Activated CD8-positive, alpha-beta memory T cell treated with anti-CD3 and anti-CD28 coated beads, Interleukin-2, amount 10 ng/mL, durations not matched to agents 7 days and 5 days (primary cell): ENCODE data around the gene PLEKHM3. TPM values are rescaled to one million over a fixed set of nuclear protein-coding genes. Genes with fewer than 3 reads are reported as not detected.
"Not testable (repeated sequence)": the region's sequence is repeated elsewhere in the genome, so short reads cannot be mapped to it uniquely, and the experiment has no call there.

Source experiments
- ATAC-seq: fragments of 150-1000 bp; cut with Tn5 transposase; one replicate; pipeline ENCODE4 v1.10.0; 2021; ENCODE audit warnings: moderate library complexity
- CTCF ChIA-PET: fragments of 350-600 bp; sonication (Branson Sonifier 250); formaldehyde crosslinking; loops from one replicate; lab custom pipeline; 2021; ENCODE audit warnings: antibody characterized with exemption; lab: Charles Lee
- DNase-seq: peaks from one replicate; pipeline ENCODE4 v3.0.0-alpha.2; 2020
- H3K27ac Mint-ChIP-seq: one replicate; pipeline ENCODE4 v1.8.0; 2021; ENCODE audit warnings: mild to moderate bottlenecking, mixed read lengths
- H3K27me3 Mint-ChIP-seq: one replicate; pipeline ENCODE4 v1.8.0; 2021; ENCODE audit warnings: mixed read lengths
- H3K36me3 Mint-ChIP-seq: one replicate; pipeline ENCODE4 v1.8.0; 2021; ENCODE audit warnings: mild to moderate bottlenecking, mixed read lengths
- H3K4me1 Mint-ChIP-seq: one replicate; pipeline ENCODE4 v1.8.0; 2021; ENCODE audit warnings: mixed read lengths
- H3K4me3 Mint-ChIP-seq: one replicate; pipeline ENCODE4 v1.8.0; 2021; ENCODE audit warnings: mild to moderate bottlenecking, moderate library complexity, mixed read lengths
- H3K9me3 Mint-ChIP-seq: one replicate; pipeline ENCODE4 v1.8.0; 2022; ENCODE audit warnings: low read depth, mixed read lengths
- total RNA-seq, 2 experiments: library from RNA; stranded (reverse); gene quantifications; one replicate each; pipeline ENCODE4 v1.2.3, GENCODE V29; 2021

PLEKHM3 gene
- total RNA-seq, 2 experiments from 2014 or later, result 4.7 to 5.1 TPM

- Mint-ChIP-seq H3K36me3 (no peaks in the 10 kb centered on the region), H3K4me1 (no peaks in the 10 kb centered on the region), H3K4me3 (no peak overlapping the region), H3K9me3 (no peaks in the 10 kb centered on the region), H3K27ac (no peak overlapping the region), H3K27me3 (no peaks in the 10 kb centered on the region)
- CTCF ChIA-PET, result interaction anchor here (1.5 kb wide), 1 partner anchor 42 kb away, joined by 3 read pairs; no protein-coding TSS in a partner anchor
- ATAC-seq (no peak), DNase-seq (no peak)
Observed at GRCh38 chr2:207929923-207930322, 95.4 kb downstream of the PLEKHM3 start.

GRCh38 chr2:207928079-207928478 lies 97.2 kb downstream of the PLEKHM3 start:
- DNase-seq (no peak), ATAC-seq (no peak)
- Mint-ChIP-seq H3K27me3 (no peaks in the 10 kb centered on the region), H3K4me3 (no peak overlapping the region), H3K36me3 (no peaks in the 10 kb centered on the region), H3K9me3 (no peaks in the 10 kb centered on the region), H3K27ac (no peak overlapping the region), H3K4me1 (no peaks in the 10 kb centered on the region)
- CTCF ChIA-PET, result no interaction called here

GRCh38 chr2:207926989-207927300 lies 98.4 kb downstream of the PLEKHM3 start:
- no peaks in the 10 kb centered on the region for H3K4me1 Mint-ChIP-seq
- CTCF ChIA-PET, result no interaction called here
- H3K27me3 Mint-ChIP-seq, result no peaks in the 10 kb centered on the region

GRCh38 chr2:207926133-207926988 lies 99.0 kb downstream of the PLEKHM3 start:
- DNase-seq (no peak), ATAC-seq (no peak)
- no peaks in the 10 kb centered on the region for H3K4me1 Mint-ChIP-seq
- no peaks in the 10 kb centered on the region for H3K9me3 Mint-ChIP-seq
- no peak overlapping the region for H3K27ac Mint-ChIP-seq
- no peaks in the 10 kb centered on the region for H3K36me3 Mint-ChIP-seq
- CTCF ChIA-PET, result no interaction called here
- H3K4me3 Mint-ChIP-seq, result no peak overlapping the region
- H3K27me3 Mint-ChIP-seq, result no peaks in the 10 kb centered on the region

More at GRCh38 chr2:207926989-207927300, 98.4 kb downstream of the PLEKHM3 start:
- no peaks in the 10 kb centered on the region for H3K9me3 Mint-ChIP-seq
- H3K36me3 Mint-ChIP-seq, result no peaks in the 10 kb centered on the region
- ATAC-seq, result no peak
- no peak for DNase-seq
- H3K4me3 Mint-ChIP-seq, result no peak overlapping the region
- H3K27ac Mint-ChIP-seq, result no peak overlapping the region

- DNase-seq (no peak), ATAC-seq (no peak)
- CTCF ChIA-PET, result no interaction called here
- no peaks in the 10 kb centered on the region for H3K27me3 Mint-ChIP-seq
- no peak overlapping the region for H3K27ac Mint-ChIP-seq
- no peak overlapping the region for H3K4me3 Mint-ChIP-seq
- H3K4me1 Mint-ChIP-seq, result no peaks in the 10 kb centered on the region
- no peaks in the 10 kb centered on the region for H3K9me3 Mint-ChIP-seq
- no peaks in the 10 kb centered on the region for H3K36me3 Mint-ChIP-seq
Observed at GRCh38 chr2:207925601-207926000, 99.7 kb downstream of the PLEKHM3 start.

GRCh38 chr2:207921606-207922005 lies 103.7 kb downstream of the PLEKHM3 start:
- Mint-ChIP-seq H3K9me3 (no peaks in the 10 kb centered on the region), H3K4me1 (no peaks in the 10 kb centered on the region), H3K36me3 (no peaks in the 10 kb centered on the region), H3K27ac (no peak overlapping the region), H3K27me3 (no peaks in the 10 kb centered on the region), H3K4me3 (no peak overlapping the region)
- no peak for ATAC-seq
- CTCF ChIA-PET, result no interaction called here
- DNase-seq, result no peak

DNA sequence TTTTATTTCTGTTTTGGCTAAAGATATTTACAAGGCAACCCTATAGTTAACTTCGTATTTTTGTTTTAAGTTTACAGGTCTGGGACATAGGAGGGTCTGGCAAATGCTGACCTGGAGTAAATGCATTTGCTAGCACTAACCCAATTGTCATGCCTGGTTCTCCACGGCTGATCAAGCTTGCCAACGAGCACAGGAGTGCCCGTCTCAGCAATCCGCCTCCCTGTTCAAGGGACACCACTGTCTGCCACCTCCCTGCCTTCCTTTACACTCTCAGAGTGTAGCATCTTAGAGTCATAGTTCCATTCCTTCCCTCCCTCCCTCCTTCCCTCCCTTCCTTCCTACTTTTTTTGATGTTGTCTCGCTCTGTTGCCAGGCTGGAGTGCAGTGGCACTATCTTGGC lies 104.6 kb downstream of the PLEKHM3 start:
- H3K4me3 Mint-ChIP-seq, result no peak overlapping the region
- CTCF ChIA-PET, result no interaction called here
- ATAC-seq (no peak), DNase-seq (no peak)
- H3K4me1 Mint-ChIP-seq, result no peaks in the 10 kb centered on the region
- H3K27ac Mint-ChIP-seq, result no peak overlapping the region
- no peaks in the 10 kb centered on the region for H3K9me3 Mint-ChIP-seq
- no peaks in the 10 kb centered on the region for H3K36me3 Mint-ChIP-seq
- H3K27me3 Mint-ChIP-seq, result no peaks in the 10 kb centered on the region

DNA sequence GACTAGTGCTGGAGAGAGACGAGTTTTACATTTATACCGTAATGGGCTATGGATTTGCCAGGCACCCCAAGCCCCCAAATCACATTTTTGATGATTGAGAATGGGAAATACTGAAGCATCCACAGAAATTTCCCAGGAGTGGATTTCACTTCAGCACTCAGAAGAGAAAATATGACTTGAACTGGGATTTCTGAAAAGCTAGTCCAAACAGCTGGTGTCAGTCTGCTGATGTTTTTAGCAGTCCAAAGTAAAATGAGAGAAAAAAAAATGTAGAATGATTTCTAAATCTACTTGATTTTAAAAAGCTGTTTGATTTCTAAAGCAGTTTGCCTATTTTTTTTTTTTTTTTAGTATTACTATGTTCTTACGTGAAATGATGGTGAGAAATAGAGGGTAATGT lies 105.0 kb downstream of the PLEKHM3 start:
- H3K4me3 Mint-ChIP-seq, result no peak overlapping the region
- no peak overlapping the region for H3K27ac Mint-ChIP-seq
- no peaks in the 10 kb centered on the region for H3K27me3 Mint-ChIP-seq
- CTCF ChIA-PET, result no interaction called here
- H3K9me3 Mint-ChIP-seq, result no peaks in the 10 kb centered on the region
- H3K36me3 Mint-ChIP-seq, result no peaks in the 10 kb centered on the region
- ATAC-seq, result no peak
- H3K4me1 Mint-ChIP-seq, result no peaks in the 10 kb centered on the region
- no peak for DNase-seq

DNA sequence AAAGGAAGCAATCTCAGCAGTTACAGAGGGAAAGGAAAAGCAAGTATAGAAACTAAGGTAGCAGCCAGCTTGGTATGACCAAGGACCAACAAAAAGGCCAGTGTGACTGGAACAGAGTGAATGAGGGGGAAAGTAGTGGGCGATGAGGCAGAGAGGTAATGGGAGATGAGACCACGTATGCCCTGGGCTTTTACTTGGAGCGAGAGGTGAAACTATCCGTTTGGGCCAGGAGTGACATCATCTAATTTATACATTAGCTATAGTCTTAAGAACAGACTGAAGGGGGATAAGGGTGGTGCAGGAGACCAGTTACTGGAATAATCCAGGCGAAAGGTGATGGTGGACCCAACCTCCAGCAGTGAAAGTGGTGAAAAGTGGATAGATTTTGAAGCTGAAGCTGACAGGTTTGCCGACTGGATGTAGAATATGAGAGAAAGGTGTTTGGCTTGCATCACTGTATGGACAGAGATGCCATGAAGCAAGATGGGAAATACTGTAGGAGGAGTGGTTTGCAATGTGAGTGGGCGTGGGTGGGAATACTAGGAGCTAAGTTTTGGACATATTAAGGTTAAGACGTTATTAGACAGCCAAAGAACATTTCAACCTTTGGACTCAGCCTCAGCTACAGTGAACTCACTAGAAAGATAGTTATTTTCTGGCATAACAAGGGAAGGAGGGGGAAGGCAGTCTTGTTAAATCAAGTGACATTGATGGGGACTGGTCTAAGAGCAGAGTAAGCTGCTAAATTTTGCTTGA lies 106.0 kb downstream of the PLEKHM3 start:
- CTCF ChIA-PET, result no interaction called here

GRCh38 chr2:207914716-207915115 lies 110.6 kb downstream of the PLEKHM3 start:
- H3K27me3 Mint-ChIP-seq, result no peaks in the 10 kb centered on the region
- H3K4me3 Mint-ChIP-seq, result no peak overlapping the region
- peaks cover 3% of the 10 kb centered on the region for H3K36me3 Mint-ChIP-seq
- CTCF ChIA-PET, result no interaction called here
- no peak for DNase-seq
- no peak for ATAC-seq
- no peak overlapping the region for H3K27ac Mint-ChIP-seq
- H3K4me1 Mint-ChIP-seq, result no peaks in the 10 kb centered on the region
- H3K9me3 Mint-ChIP-seq, result no peaks in the 10 kb centered on the region

More for the DNA sequence above, 106.0 kb downstream of the PLEKHM3 start:
- Mint-ChIP-seq H3K4me1 (no peaks in the 10 kb centered on the region), H3K36me3 (no peaks in the 10 kb centered on the region), H3K27me3 (no peaks in the 10 kb centered on the region), H3K4me3 (no peak overlapping the region), H3K9me3 (no peaks in the 10 kb centered on the region), H3K27ac (no peak overlapping the region)
- no peak for DNase-seq
- ATAC-seq, result no peak

DNA sequence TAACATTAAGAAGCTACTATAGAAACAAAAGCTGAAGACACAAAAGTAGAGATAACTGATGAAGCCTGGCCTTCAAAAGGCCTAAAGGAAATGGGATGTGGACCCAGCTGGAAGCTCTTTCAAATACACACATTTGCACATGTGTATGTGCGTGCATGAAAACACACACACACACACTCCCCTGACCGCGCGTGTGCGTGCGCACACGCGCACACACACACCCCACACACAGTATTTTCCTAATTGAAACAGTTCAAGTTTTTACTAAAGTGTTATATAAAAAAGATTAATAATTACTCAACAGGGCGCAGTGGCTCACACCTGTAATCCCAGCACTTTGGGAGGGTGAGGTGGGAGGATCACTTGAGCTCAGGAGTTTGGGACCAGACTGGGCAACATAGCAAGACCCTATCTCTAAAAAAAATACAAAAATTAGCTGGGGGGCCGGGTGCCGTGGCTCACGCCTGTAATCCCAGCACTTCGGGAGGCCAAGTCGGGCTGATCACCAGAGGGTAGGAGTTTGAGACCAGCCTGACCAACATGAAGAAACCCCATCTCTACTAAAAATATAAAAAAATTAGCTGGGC lies 111.5 kb downstream of the PLEKHM3 start:
- no peaks in the 10 kb centered on the region for H3K27me3 Mint-ChIP-seq
- ATAC-seq (no peak), DNase-seq (no peak)
- no peak overlapping the region for H3K4me3 Mint-ChIP-seq
- CTCF ChIA-PET, result no interaction called here
- no peak overlapping the region for H3K27ac Mint-ChIP-seq
- no peaks in the 10 kb centered on the region for H3K4me1 Mint-ChIP-seq
- no peaks in the 10 kb centered on the region for H3K9me3 Mint-ChIP-seq
- peaks cover 3% of the 10 kb centered on the region for H3K36me3 Mint-ChIP-seq

GRCh38 chr2:207911856-207912255 lies 113.5 kb downstream of the PLEKHM3 start:
- Mint-ChIP-seq H3K36me3 (peaks cover 3% of the 10 kb centered on the region), H3K4me3 (no peak overlapping the region), H3K27ac (no peak overlapping the region), H3K4me1 (no peaks in the 10 kb centered on the region), H3K27me3 (no peaks in the 10 kb centered on the region), H3K9me3 (no peaks in the 10 kb centered on the region)
- ATAC-seq (no peak), DNase-seq (no peak)
- CTCF ChIA-PET, result no interaction called here

GRCh38 chr2:207911215-207911614 lies 114.1 kb downstream of the PLEKHM3 start:
- DNase-seq, result no peak
- Mint-ChIP-seq H3K36me3 (peaks cover 3% of the 10 kb centered on the region), H3K27me3 (no peaks in the 10 kb centered on the region), H3K27ac (no peak overlapping the region), H3K4me1 (no peaks in the 10 kb centered on the region), H3K4me3 (no peak overlapping the region), H3K9me3 (no peaks in the 10 kb centered on the region)
- CTCF ChIA-PET, result no interaction called here
- no peak for ATAC-seq

- H3K4me3 Mint-ChIP-seq, CTCF ChIA-PET, H3K4me1 Mint-ChIP-seq, H3K9me3 Mint-ChIP-seq, DNase-seq, H3K27me3 Mint-ChIP-seq, H3K27ac Mint-ChIP-seq, H3K36me3 Mint-ChIP-seq, ATAC-seq: not testable (repeated sequence)
Observed at GRCh38 chr2:207906495-207906894, 118.8 kb downstream of the PLEKHM3 start.
